GM19240 (cell line): ENCODE data around the gene HEXIM2.
A peak's percentile ranks its signal among the peaks of the same experiment; 100 is the strongest.

ENCODE experiments used
- DNase-seq: peaks from one replicate; pipeline ENCODE4 v3.0.0; 2011; ENCODE audit warnings: low spot score; ENCODE audit not compliant: insufficient read length

Gene HEXIM2

GRCh38 chr17:45143767-45144198 lies 17.9 kb upstream of the HEXIM2 start:
- DNase-seq = no peak

- no peak for DNase-seq
Measured at GRCh38 chr17:45144199-45145034, 17.3 kb upstream of the HEXIM2 start.

GRCh38 chr17:45145035-45145389 lies 16.7 kb upstream of the HEXIM2 start:
- DNase-seq = no peak

- no peak for DNase-seq
Measured at GRCh38 chr17:45146166-45146565, 15.5 kb upstream of the HEXIM2 start.

- DNase-seq = no peak
Measured at GRCh38 chr17:45146592-45146889, 15.1 kb upstream of the HEXIM2 start.

- peak; percentile 61 for DNase-seq
Measured at GRCh38 chr17:45146890-45147580, 14.6 kb upstream of the HEXIM2 start.

GRCh38 chr17:45147581-45148182 lies 14.0 kb upstream of the HEXIM2 start:
- DNase-seq = peak; percentile 52

GRCh38 chr17:45148183-45149036 lies 13.3 kb upstream of the HEXIM2 start, which contains the start of gene HEXIM1:
Gene HEXIM1, plus strand, starts transcription at chr17:45148475. Its CDS starts 716 bp downstream, at chr17:45149191.
- DNase-seq = peak; percentile 94

GRCh38 chr17:45149037-45149668 lies 12.5 kb upstream of the HEXIM2 start:
- no peak for DNase-seq

- DNase-seq = no peak
Measured at GRCh38 chr17:45149669-45150664, 11.7 kb upstream of the HEXIM2 start.

- DNase-seq = no peak
Measured at GRCh38 chr17:45150911-45151809, 10.5 kb upstream of the HEXIM2 start.

- DNase-seq = no peak
Measured at GRCh38 chr17:45155029-45155428, 6.6 kb upstream of the HEXIM2 start.

- DNase-seq = no peak
Measured at GRCh38 chr17:45155483-45155882, 6.2 kb upstream of the HEXIM2 start.

- DNase-seq = no peak
Measured at GRCh38 chr17:45156242-45156641, 5.4 kb upstream of the HEXIM2 start.

- DNase-seq = no peak
Measured at GRCh38 chr17:45160447-45161287, 1.0 kb upstream of the HEXIM2 start.

- no peak for DNase-seq
Measured at GRCh38 chr17:45162025-45162687, 481 bp downstream of the HEXIM2 start.

GRCh38 chr17:45164734-45165269 lies 3.1 kb downstream of the HEXIM2 start:
- no peak for DNase-seq
